K562 (cell line): Measurements from ENCODE around the gene PTPMT1. TPM values are rescaled to one million over a fixed set of nuclear protein-coding genes. Genes with fewer than 3 reads are reported as not detected.

Source experiments
- C11orf30 ChIP-seq: fragments of 450-650 bp; IDR thresholded peaks from 2 replicates; pipeline ENCODE4 v1.6.1; 2016; ENCODE audit warnings: low read depth, mild to moderate bottlenecking
- CTCF ChIP-seq, 3 experiments: IDR thresholded peaks in 2 of 3; conservative IDR thresholded peaks in 1 of 3; 2 replicates each; pipeline ENCODE4 v1.5.1; 2011 to 2012; ENCODE audit warnings: low read length in 3 of 3, mild to moderate bottlenecking in 3 of 3, control low read depth in 2 of 3, improper control_type of control experiment in 1 of 3, inconsistent platforms in 1 of 3, low read depth in 1 of 3, mixed read lengths in 1 of 3, moderate library complexity in 1 of 3; ENCODE audit not compliant: insufficient read depth in 2 of 3
- CTCFL ChIP-seq: IDR thresholded peaks from 2 replicates; pipeline ENCODE4 v1.6.1; 2011; ENCODE audit warnings: borderline replicate concordance, low read depth, mild to moderate bottlenecking, moderate library complexity, low read length; ENCODE audit not compliant: insufficient read depth, poor library complexity, severe bottlenecking
- ELK3 ChIP-seq: fragments of 450-650 bp; formaldehyde crosslinking; IDR thresholded peaks from 2 replicates; pipeline ENCODE4 v1.4.0; 2020; ENCODE audit warnings: mild to moderate bottlenecking
- EP400 ChIP-seq: fragments of 450-650 bp; IDR thresholded peaks from 2 replicates; pipeline ENCODE4 v1.6.1; 2017; ENCODE audit warnings: antibody characterized with exemption, mild to moderate bottlenecking, moderate library complexity
- ZFX ChIP-seq: sonication (generic); formaldehyde crosslinking; IDR thresholded peaks from 2 replicates; pipeline ENCODE4 v1.8.0; 2022; ENCODE audit warnings: mild to moderate bottlenecking, missing genetic modification reagents, moderate library complexity
- polyA plus RNA-seq, 8 experiments: library from polyadenylated mRNA; depleted of rRNA in 4 of 8; stranded (reverse) in 5 of 8; unstranded in 3 of 8; fragments of >200 nt; fragmentation: Nextera tagmentation in 2 of 8; fragmentation: Illumina TruSeq in 1 of 8; extraction: Ambion mirVana in 2 of 8; extraction: Trizol in 1 of 8; gene quantifications; 2 replicates each; pipeline versions ENCODE4 v1.2.1 to v1.2.3, GENCODE V29; 2011 to 2014; ENCODE audit warnings: inconsistent platforms in 1 of 8, missing spikeins in 1 of 8
- total RNA-seq, 7 experiments: library from RNA; depleted of rRNA in 6 of 7; stranded (reverse); fragments of >200 nt in 6 of 7; fragmentation: Illumina TruSeq in 2 of 7; extraction: Trizol in 2 of 7; gene quantifications; 2 replicates each; pipeline versions ENCODE4 v1.2.1 to v1.2.3, GENCODE V29; 2011 to 2021; ENCODE audit warnings: low replicate concordance in 1 of 7

The PTPMT1 gene
- total and polyA plus RNA-seq, 9 of the 15 experiments (the other 6 are each of a cell fraction or from before 2014, with no cell fraction given), result 10.4 to 140 (median 67.2) TPM

- TF ChIP-seq ZFX (CRISPR knock-in tag), result peak; percentile 50
- no peak for TF ChIP-seq ELK3 (CRISPR knock-in tag)
- TF ChIP-seq C11orf30, result no peak
- TF ChIP-seq CTCFL, result peak; percentile 16
- TF ChIP-seq EP400, result peak; percentile 23; the same call in 1 of the 2 replicates
- peak; percentile 50 to 68 (median 51); a peak in 5 of 6 replicates for TF ChIP-seq CTCF (IDR thresholded peaks at IDR 0.05 in 2 of 3, conservative IDR thresholded peaks at IDR 0.05 in 1 of 3; ENCODE audit: insufficient read depth in 2 of 3, low read depth in 1 of 3, low read length in 3 of 3)
Measured at GRCh38 chr11:47551086-47551485, 14.3 kb upstream of the PTPMT1 start (continued).
